Body of pancreas (tissue), 4 donors: Measurements from ENCODE around the gene PPP6R3.

Experiments
- POLR2A ChIP-seq, 3 donors: fragments of 450-650 bp; IDR thresholded peaks; one replicate each; pipeline ENCODE4 v1.6.1; 2016; ENCODE audit warnings: antibody characterized with exemption in 3 of 3, mild to moderate bottlenecking in 2 of 3
- TF ChIP-seq, protein P1 (sequence below), 7 experiments: fragments of 450-650 bp in 4 of 7; fragments of 200-600 bp in 3 of 7; sonication (generic) in 3 of 7; IDR thresholded peaks; one replicate each; pipeline ENCODE4 v1.5.1; 2016 to 2019; ENCODE audit warnings: antibody characterized with exemption in 7 of 7

DNA sequence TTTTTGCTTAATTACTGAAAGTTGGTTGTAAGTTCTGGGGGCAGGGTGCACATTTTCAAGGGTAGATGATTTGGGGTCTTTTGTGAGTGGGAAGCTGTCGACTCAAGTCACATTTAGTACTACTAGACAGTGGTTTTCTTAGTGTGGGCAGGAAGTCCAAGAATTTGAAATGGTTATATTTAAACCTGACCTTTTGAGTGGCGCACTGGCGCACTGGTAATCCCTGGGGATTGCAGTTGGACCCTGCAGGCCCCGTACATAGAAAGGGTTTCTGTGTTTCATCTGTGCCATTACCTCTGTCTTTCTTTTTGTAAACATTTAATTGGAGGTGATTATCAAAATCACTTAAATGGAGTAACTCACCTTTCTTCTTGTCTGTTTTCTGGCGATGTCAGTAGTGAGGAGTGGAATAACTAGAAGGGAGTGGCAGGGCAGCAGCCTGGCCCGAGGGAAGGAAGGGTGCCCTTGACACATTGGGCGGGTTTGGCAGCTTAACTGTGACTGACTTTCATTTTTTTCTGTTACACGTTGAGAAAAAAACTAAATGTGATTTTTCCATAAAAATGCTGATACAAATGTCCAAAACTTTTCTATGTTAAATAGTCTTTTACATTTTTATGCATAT is 122.0 kb downstream of the PPP6R3 start:
- TF ChIP-seq, protein P1, sequence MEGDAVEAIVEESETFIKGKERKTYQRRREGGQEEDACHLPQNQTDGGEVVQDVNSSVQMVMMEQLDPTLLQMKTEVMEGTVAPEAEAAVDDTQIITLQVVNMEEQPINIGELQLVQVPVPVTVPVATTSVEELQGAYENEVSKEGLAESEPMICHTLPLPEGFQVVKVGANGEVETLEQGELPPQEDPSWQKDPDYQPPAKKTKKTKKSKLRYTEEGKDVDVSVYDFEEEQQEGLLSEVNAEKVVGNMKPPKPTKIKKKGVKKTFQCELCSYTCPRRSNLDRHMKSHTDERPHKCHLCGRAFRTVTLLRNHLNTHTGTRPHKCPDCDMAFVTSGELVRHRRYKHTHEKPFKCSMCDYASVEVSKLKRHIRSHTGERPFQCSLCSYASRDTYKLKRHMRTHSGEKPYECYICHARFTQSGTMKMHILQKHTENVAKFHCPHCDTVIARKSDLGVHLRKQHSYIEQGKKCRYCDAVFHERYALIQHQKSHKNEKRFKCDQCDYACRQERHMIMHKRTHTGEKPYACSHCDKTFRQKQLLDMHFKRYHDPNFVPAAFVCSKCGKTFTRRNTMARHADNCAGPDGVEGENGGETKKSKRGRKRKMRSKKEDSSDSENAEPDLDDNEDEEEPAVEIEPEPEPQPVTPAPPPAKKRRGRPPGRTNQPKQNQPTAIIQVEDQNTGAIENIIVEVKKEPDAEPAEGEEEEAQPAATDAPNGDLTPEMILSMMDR (IDR thresholded peaks at IDR 0.05) = no peak
- no peak for TF ChIP-seq POLR2A (IDR thresholded peaks at IDR 0.05)
